ENCODE results near the gene CTNND2.
"Not testable (repeated sequence)": the region's sequence is repeated elsewhere in the genome, so short reads cannot be mapped to it uniquely, and the experiment has no call there.

CTNND2 gene

DNA sequence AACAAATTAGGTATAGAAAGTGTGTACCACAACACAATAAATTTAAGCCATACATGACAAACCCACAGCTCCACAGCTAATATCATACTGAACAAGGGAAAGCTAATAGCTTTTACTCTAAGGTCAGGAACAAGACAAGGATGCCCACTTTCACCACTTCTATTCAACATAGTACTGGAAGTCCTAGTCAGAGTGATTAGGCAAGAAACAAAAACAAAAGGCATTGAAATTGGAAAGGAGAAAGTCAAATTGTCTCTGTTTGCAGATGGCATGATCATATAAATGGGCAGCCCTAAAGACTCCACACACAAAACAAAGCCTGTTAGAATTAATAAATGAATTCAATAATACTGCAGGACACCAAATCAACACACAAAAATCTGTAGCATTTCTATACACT is 548.8 kb downstream of the CTNND2 start:
- in situ Hi-C loops (cut with HindIII; ENCODE audit: low sequenced_read_pairs), result no loop called here

DNA sequence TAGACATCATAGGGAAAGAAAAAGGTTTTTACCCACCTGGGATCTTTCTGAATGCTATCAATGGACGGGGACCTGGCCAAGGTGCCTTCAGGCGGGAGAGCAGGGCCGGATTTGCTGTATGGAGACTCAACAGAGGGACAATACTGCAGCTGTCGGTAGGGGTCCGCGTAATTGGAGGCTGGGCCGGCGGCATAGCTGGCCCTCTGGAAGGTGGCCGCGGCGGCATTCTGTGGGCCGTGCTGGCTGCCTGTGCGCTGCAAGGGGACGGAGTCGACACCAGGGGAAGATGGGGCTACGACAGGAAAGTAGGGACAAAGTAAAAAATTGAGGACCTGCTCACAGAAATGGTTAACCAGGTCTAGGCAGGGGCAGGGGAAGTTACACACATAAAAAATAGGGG is 557.9 kb downstream of the CTNND2 start:
- in situ Hi-C loops (cut with HindIII; ENCODE audit: low sequenced_read_pairs), result no loop called here

- in situ Hi-C loops (cut with HindIII; ENCODE audit: low sequenced_read_pairs), result no loop called here
Observed at GRCh38 chr5:11335881-11336760, 568.1 kb downstream of the CTNND2 start.

DNA sequence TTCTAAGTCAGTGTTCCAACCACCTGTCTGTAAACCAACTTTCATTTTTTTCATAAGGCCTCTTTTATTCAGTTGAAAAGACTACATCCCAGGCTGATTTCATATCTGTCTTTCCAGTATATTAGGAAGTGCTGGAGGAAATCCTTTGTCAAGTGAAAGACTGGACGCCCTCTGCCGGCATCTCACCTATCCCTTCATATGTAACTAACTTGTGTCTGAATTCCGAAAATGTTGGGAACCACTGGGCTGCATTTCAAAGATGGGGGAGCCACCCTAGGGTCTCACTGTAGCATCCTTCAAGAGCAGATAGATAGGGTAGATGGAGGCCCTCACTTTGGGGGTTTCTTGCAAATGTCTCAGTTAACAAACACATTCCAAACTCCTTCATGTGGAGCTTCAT is 569.8 kb downstream of the CTNND2 start:
- in situ Hi-C loops (cut with HindIII; ENCODE audit: low sequenced_read_pairs), result no loop called here

DNA sequence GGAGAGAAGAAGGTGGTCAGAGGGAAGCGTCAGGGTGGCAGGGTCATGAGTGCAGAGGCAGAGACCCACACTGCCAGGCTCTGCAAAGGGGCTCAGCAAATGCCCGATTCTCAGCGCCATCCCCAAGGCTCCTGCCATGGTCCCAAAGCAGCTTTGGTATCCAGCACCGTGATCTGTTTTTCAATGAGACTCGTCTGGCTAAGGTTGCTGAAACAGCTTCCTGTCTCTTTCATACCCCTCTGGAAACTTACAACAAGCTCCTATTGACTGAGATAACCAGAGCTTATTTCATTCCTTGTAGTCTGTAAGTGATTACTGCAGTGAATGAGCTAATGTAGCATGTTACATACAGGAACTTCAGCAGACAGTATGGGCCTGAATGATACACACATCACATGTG is 574.6 kb downstream of the CTNND2 start:
- in situ Hi-C loops (cut with HindIII; ENCODE audit: low sequenced_read_pairs), result no loop called here

DNA sequence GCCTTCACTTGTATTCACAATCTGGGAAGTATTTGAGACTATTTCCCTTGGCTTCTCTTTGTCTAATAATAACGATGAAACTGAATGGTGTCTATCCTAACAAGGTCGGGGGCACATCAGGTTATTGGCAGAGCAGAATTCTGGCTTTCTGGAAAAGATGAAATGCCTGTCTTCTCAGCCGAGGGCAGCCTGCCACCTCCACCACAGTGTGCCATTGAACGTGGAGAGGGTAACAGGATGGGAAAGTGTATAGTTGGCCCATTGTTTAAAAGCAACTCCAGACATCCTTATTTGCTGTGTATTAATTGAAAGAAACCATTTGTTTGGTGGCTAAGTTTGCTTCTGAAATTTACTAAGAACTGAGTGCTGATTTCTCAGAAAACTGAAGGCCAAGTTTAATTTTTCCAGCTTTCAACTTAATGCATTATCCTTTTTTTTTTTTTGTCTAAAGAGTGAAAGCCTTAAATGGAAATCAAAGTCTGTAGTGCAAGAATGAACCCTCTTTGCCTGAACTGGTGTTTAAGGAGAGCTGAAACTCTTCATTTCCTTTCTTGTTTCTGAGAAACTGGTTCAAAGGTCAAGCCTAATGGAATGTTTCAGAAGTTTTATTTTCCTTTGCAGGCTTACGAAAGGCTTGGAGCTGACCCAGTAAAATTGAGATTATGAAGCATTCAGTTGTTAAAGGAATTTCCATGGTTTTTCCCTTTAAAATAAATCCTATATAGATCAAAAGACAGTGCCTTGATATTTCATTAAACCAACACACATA is 579.5 kb downstream of the CTNND2 start:
- in situ Hi-C loops (cut with HindIII; ENCODE audit: low sequenced_read_pairs), result no loop called here

DNA sequence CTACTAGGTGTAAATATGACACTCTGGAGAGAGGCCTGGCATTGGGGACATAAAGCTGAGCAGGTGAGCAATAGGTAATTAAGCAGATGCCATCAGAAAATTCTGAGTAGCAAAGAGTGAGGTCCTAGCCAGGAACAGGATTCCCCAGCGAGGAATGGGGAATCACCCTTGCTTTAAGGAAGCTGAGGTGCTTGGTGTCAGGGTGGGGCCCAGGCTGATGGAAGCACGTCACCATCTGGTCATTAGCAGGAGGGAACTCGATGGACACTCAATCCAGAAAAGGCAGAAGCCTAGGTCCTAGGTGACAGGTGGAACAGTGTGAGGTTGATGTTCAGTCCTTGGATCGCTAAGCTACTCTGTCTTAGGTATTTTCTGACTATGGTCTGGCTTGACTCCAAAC is 580.5 kb downstream of the CTNND2 start:
- in situ Hi-C loops (cut with HindIII; ENCODE audit: low sequenced_read_pairs), result no loop called here

DNA sequence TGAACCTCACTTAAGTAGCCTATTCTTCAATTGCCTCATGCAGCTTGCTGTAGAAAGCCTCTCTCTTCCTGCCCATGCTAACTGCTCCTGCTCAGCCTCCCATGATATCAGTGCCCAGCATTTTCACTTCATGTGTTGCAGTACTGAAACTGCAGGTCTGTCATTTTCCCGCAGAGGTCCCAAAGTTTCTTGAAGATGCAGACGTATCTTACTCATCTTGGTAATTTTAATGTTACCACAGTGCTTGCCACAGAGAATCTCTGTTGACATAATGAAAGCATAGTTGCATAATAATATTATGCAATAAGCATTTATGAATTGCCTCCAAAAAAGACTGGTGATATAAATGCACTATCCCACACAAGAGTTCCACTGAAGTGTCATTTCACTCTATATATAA is 582.1 kb downstream of the CTNND2 start:
- in situ Hi-C loops (cut with HindIII; ENCODE audit: low sequenced_read_pairs), result no loop called here

DNA sequence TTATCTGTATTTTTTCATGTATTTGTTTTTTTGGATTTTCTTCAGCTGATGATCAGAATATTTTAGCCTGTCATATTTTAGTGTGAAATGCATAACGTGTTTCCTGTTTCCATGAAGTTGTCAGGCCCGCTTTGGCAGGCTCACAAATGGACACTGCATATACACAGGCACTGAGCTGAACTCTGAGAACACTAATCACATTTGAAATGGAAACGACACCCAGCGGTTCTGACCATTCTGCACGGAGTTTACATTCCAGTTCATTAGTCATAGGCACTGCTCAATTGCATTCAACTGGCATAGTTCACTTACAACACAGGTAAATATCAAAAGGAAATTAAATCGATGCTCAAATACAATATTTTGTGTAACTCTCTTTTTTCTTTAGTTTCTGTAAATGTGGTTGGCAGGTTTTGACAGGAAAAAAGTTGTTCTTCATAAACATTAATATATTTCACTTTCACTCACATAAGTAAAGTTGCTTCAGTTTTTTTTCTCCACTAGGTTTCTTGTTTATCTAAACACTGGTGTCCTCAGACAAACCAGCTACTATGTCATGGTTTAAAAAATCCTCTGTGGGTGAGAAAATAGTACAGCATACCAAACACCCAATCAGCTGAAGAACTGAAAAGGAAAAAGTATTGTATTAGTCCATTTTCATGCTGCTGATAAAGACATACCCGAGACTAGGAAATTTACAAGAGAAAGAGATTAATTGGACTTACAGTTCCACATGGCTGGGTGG is 584.2 kb downstream of the CTNND2 start:
- in situ Hi-C loops (cut with HindIII; ENCODE audit: low sequenced_read_pairs), result no loop called here

DNA sequence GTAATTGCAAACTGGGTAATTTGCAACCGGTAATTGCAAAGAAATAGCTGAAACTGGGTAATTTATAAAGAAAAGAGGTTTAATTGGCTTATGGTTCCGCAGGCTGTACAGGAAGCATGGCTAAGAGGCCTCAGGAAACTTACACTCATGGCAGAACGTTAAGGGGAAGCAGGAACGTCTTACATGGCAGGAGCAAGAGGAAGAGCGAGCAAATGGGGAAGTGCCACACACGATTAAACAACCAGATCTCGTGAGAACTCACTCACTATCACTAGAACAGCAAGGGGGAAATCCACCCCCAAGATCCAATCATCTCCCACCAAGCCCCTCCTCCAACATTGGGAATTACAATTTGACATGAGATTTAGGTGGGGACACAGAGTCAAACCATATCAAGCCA is 590.6 kb downstream of the CTNND2 start:
- in situ Hi-C loops (cut with HindIII; ENCODE audit: low sequenced_read_pairs), result not testable (repeated sequence)

DNA sequence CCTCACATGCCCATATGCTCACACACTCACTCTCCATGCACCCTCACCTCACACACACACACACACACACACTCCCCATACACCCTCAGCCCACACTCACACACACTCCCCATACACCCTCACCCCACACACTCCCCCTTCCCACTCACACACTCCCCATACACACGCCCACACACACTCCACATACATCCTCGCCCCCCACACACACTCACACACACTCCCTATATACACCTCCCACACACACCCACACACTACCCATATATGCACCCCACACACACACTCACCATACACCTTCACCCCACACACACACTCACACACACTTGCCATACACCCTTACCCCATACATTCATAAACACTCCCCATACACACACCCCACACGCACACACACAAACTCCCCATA is 592.5 kb downstream of the CTNND2 start:
- in situ Hi-C loops (cut with HindIII; ENCODE audit: low sequenced_read_pairs), result no loop called here

DNA sequence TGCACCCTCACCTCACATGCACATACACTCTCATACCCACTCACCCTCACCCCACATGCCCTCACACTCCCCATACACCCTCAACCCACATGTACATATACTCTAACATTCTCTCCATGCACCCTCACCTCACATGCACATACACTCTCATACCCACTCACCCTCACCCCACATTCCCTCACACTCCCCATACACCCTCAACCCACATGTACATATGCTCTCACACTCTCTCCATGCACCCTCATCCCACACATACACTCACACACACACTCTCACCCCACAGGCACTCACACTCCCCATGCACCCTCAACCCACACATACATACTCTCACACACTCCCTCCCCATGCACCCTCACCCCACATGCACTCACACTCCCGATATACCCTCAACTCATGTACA is 593.0 kb downstream of the CTNND2 start:
- in situ Hi-C loops (cut with HindIII; ENCODE audit: low sequenced_read_pairs), result no loop called here

GRCh38 chr5:11310158-11310557 is 594.1 kb downstream of the CTNND2 start:
- in situ Hi-C loops (cut with HindIII; ENCODE audit: low sequenced_read_pairs), result no loop called here

DNA sequence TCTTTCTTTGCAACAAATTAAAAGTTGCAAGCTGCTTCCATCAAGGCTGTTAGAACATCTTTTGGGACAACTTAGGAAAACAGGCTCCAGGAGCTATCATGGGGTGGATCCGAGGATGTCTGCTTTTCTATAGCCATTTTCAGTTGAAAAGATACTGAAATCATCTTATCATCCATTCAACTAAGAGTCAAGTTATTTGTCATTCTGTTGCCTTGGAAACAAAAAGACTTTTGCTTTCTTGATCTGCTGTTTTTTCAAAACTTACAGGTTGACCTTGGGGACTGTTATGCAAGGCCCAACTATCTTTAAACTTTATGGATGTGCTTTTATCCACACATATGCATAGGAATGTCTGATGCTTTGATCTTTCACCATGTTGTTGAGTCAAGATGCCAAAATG is 597.9 kb downstream of the CTNND2 start:
- in situ Hi-C loops (cut with HindIII; ENCODE audit: low sequenced_read_pairs), result no loop called here

DNA sequence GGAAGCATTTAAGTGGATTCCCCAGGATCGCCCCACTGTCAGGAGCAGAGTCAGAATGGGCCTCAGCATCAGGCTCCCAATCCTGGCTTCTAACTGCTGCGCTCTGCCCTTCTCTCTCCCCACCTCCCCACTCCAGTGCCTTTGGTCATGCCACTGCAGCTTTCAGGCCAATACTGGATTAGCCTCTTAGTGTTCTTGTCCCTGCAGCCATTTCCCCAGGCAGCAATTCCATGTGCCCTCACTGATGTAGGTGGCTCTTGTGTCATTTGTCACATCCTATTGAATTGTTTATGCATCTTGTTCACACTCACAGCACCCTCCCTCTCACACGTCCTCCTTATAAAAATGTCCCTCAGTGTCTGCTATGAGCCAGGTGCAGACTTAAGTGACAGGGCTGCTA is 599.0 kb downstream of the CTNND2 start:
- in situ Hi-C loops (cut with HindIII; ENCODE audit: low sequenced_read_pairs), result no loop called here

DNA sequence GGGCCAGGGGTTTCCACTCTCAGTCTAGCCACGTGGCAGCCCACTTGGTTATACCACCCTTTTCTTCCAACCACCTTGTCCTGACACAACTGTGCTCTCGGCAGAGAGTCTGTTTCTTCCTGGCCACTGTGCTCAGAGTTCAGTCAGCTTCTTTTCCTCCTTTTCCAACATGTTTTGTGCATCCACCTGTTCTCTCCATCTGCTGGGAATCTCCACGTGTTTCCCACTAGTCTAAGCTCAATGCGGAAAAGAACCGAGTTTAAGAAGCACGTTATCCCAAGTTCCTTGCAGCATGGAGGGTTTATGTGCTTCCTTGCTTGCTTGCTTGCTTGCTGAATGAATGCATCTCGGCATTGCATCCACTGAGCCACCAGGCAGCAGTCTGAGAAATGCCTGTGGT is 599.6 kb downstream of the CTNND2 start:
- in situ Hi-C loops (cut with HindIII; ENCODE audit: low sequenced_read_pairs), result no loop called here

DNA sequence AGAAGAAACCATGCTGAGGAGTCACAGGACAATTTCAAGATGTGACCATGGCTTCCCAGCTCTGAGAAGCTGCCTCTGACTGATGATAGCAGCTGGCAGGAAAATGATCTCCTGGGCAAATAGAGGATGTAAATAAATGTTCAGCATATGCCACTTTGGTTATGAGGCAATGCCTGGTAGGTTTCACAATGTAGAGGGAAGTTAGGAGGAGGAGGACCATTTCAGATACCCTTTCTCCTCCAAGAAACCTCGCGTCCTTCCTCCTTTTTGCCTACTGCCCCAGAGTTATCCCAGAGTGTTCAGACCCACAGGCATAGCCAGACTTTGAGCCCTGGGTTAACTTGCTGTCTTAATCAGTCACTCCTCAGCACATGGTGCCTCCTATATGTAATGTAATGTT is 601.6 kb downstream of the CTNND2 start:
- in situ Hi-C loops (cut with HindIII; ENCODE audit: low sequenced_read_pairs), result no loop called here

DNA sequence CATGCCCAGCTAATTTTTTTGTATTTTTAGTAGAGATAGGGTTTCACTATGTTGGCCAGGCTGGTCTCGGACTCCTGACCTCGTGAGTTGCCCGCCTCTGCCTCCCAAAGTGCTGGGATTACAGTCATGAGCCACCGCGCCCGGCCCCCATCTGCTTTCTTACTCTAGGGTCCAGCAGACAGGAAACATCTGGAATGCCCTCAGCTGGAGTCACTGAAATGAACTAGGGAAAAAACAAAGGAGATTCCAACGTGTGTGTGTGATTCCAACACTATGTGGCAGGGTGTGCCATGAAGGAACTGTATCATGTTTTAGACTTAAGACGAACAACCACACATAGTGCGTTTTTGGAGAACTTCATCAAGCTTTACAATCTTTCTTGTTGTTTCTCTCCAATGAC is 603.1 kb downstream of the CTNND2 start:
- in situ Hi-C loops (cut with HindIII; ENCODE audit: low sequenced_read_pairs), result no loop called here

GRCh38 chr5:11300736-11301135 is 603.5 kb downstream of the CTNND2 start:
- in situ Hi-C loops (cut with HindIII; ENCODE audit: low sequenced_read_pairs), result no loop called here

DNA sequence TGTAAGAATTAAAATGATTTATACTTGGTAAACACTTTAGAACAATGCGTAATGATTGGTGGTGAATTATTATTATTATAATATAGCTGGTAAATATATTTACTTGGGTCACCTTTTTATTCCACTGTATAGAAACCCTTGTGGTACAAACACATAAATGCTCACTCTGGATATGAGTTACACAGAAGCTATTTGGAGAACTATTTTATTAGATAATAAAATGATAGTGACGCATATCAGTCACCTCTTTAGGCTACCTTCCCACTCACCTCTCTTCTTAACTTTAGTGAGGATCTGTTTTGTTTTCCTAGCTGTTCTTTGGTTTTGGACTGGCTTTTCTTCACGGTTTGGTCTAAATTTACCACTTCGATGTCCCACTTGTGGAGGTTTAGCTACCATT is 605.4 kb downstream of the CTNND2 start:
- in situ Hi-C loops (cut with HindIII; ENCODE audit: low sequenced_read_pairs), result no loop called here

DNA sequence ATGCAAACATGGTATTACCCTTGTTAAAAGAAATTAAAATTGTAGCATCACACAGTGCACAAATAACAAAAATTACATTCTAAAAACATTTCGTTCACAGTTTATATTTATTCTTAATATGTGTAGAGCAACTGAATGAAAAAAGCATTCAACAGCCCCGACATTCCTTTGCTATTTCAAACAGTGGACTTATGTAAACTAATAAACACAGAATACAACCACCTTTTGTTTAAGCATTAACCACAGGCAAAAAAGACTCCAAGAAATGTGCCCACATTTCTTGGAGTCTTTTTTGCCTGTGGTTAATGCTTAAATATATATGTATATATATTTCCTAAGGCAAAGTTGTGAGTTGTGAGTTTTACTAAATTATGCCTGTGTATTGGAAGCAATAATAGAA is 610.7 kb downstream of the CTNND2 start:
- in situ Hi-C loops (cut with HindIII; ENCODE audit: low sequenced_read_pairs), result no loop called here

Data from endothelial cell of hepatic sinusoid (primary cell).